Effector CD8-positive, alpha-beta T cell (primary cell): ENCODE data around the gene RAB5A.
"Not testable (repeated sequence)": the region's sequence is repeated elsewhere in the genome, so short reads cannot be mapped to it uniquely, and the experiment has no call there.

Experiments used
- DNase-seq: peaks from one replicate; lab custom pipeline; 2025; lab: John Stamatoyannopoulos, UW

RAB5A gene

GRCh38 chr3:19947549-19948225, 790 bp downstream of the RAB5A start:
- DNase-seq: peak; percentile 43

GRCh38 chr3:19948226-19948591, 1.3 kb downstream of the RAB5A start:
- no peak for DNase-seq

DNA sequence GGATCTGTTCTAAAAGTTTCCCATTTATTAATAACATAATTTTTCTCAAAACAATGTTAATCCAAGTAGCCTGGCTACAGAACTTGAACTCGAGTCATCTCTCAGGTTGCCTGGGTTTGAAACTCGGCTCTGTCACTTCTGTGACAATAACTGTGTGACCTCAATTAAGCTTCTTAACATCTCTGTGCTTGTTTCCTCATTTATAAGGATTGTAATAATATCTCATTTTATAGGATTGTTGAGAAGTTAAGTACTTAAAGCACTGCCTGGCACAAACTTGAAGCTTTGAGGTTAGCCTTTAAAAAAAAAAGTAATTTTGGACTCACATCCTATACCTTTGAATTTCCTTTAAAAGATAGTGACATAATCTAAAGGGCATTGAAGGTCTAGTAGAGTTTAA, 3.4 kb downstream of the RAB5A start:
- no peak for DNase-seq

DNA sequence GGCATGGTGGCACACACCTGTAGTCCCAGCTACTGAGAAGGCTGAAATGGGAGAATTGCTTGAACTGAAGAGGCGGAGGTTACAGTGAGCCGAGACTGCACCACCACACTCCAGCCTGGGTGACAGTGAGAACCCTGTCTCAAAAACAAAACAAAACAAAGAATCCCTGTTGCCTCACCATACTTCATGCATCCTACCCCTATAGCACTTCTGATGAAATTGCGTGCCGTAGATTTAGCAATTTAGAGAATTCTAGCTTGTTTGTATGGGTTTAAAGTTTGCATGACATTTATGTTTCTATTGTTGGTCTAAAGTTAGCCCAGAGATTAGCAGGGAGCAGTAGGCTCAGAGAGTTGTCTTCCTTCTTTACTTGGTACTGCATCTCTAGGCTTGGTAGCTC, 7.8 kb downstream of the RAB5A start:
- no peak for DNase-seq

DNA sequence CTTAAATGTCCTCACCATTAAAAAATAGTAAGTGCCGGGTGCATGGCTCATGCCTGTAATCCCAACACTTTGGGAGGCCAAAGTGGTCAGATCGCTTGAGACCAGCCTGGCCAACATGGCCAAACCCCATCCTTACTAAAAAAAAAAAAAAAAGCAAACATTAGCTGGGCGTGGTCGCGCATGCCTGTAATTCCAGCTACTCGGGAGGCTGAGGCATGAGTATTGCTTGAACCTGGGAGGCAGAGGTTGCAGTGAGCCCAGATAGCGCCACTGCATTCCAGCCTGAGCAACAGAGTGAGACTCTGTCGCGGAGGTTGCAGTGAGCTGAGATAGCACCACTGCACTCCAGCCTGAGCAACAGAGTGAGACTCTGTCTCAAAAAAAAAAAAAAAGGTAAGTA, 10.5 kb downstream of the RAB5A start:
- not testable (repeated sequence) for DNase-seq

GRCh38 chr3:19959505-19959904, 12.6 kb downstream of the RAB5A start:
- no peak for DNase-seq

GRCh38 chr3:19960696-19961095, 13.8 kb downstream of the RAB5A start:
- no peak for DNase-seq

DNA sequence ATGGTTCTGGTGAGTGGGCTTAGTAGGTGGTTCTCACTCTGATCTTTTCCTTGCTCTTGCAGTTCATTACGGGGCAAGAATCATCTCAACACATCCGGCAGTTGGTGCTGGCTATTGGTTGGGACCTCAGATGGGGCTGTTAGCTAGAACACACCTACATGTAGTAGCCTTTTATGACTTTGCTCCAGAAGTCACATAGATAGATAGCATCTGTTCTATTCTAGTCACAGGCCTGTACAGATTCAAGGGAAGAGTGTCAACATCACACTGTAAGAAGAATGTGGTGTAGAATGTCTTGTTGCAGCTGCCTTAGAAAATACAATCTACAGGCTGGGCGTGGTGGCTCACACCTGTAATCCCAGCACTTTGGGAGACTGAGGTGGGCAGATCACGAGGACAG, 15.1 kb downstream of the RAB5A start:
- DNase-seq: no peak

DNA sequence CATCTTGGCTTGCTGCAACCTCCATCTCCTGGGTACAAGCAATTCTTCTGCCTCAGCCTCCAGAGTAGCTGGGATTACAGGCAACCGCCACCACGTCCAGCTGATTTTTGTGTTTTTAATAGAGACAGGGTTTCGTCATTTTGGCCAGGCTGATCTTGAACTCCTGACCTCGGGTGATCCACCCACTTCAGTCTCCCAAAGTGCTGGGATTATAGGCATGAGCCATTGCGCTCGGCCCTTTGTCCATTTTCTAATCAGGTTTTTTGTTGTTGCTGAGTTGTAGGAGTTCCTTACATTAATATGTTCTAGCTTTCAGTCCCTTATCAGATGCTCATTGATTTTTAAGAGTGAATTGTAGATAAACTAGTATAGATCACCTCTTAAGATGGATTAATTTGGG, 20.3 kb downstream of the RAB5A start:
- DNase-seq: no peak

- no peak for DNase-seq
Measured at GRCh38 chr3:19967812-19968211, 20.9 kb downstream of the RAB5A start.

DNA sequence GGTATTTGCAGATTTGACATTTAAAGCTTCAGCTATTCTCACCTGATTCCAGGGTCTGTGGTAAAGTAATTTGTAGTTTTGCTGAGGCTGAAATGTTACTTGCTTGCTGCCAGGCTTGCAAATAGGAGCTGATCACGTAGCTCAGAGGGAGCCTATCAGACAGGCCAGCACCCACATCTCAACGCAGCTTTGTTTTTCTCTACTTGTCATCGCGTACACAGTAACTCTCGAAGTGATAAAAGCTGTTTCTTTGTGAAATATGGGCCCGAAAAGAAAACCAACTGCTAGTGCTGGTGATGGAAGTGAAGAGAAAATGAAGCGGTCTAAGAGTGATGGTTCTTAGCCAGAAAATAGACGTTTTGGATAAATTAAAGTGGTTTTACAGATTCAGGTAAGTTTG, 23.4 kb downstream of the RAB5A start:
- no peak for DNase-seq

DNA sequence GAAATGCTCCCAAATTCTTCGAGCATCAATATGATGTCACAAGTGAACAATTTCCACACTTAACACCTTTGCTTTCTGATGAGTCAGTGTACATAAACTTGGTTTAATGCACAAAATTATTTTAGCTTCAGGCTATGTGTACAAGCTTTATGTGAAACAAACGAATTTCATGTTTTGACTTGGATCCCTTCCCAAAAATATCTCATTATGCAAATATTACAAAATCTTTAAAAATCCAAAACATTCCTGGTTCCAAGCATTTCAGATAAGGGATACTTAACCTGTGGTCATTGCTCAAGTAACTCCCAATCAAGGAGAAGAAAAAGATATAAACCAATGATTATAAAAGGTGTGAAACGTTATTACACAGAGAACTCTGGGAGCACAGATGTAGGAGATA, 25.2 kb downstream of the RAB5A start:
- no peak for DNase-seq

DNA sequence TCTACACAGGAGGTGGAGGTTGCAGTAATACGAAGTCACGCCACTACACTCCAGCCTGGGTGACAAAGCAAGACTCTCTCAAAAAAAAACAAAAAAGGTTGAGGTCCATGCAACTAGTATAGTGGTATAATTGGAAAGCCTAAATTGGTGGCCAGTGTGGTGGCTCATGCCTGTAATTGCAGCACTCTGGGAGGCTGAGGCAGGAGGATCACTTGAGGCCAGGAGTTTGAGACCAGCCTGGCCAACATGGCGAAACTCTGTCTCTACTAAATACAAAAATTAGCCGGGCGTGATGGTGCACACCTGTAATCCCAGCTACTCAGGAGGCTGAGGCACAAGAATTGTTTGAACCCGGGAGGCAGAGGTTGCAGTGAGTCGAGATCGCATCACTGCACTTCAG, 42.0 kb downstream of the RAB5A start:
- not testable (repeated sequence) for DNase-seq

DNA sequence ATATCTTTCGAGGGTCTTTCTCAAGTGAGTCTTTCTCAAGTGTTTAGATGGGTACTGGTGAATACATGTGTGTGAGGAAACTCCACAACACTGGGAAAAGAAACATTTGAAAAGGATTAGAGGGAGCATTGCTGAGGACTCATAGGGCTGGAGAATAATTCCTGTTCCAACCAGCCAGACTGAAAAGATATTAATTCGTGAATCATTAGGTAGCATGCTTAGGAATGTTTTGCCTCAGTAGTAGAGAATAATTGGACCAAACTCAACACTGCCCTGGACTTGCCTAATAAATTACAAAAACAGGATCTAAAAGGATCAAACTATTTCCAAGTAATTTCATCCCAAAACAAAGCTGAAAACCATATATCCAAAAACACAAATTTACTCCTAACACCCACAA, 47.9 kb downstream of the RAB5A start:
- DNase-seq: no peak

GRCh38 chr3:19997502-19997901, 50.6 kb downstream of the RAB5A start:
- no peak for DNase-seq

DNA sequence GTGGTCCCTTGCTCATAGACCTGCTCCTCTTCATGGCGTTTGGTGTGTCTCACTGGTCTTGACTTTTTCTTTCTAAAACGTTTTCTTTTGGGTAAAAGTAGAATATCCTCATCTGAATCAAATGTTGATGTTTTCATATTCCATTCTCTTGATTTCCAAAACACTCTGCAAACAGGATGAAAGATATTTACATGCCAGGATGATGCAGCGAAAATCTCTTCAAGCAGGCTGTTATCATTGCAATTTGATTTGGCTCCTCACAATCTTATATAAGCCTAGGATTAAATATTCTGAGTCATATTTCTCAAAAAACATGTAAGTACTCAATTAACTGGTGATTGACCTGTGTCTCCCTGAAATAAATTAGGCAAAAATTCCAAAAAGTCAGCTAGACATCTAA, 55.0 kb downstream of the RAB5A start:
- no peak for DNase-seq

DNA sequence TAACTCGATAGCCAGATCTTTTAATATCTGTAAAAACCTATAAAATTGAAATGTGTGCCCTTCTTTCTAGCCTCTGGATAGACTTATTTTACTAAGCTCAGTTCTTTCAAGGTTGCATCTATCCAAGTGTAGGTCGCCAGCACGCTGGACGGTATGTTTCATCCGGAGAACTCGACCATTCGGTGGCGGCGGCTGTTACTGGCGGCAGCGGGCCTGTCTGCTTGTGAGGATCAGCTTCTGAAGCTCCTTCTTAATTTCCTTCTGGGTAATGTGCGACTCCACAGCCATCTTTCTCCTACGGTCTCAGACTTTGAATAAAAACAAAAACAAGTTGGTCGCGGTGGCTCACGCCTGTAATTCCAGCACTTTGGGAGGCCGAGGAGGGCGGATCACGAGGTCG, 61.1 kb downstream of the RAB5A start:
- no peak for DNase-seq

DNA sequence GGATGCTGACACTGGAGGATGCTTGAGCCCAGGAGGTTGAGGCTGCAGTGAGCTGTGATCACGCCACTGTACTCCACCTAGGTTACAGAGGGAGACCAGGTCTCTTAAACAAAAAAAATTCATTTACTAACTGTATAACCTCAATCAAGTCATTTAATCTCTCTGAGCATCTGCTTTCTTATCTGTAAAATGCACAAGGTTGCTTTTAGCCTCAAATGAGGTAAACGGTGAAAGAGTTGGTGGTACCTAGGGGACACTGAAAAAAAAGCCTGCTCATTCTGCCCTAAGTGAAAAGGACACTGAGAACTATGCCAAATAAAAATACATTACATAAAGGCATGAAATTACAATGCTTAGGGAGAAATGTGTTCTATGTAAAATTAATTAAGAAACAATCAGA, 61.7 kb downstream of the RAB5A start:
- DNase-seq: no peak

DNA sequence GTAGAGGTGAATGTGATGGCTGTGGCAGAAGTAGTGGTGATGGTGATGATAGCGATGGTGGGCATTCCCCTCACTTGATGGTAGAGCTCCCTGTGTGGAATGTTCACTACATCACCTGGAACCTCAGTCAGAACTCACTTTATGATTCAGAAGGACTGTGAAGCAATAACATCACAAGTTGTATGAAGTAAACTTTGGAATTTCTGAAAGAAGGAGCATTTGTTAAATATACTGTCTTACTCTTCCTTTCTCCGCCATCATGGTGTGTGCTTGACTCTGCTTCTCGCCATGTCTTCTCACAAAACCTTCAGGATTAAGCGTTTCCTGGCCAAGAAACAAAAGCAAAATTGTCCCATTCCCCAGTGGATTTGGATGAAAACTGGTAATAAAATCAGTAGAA, 65.3 kb downstream of the RAB5A start, which contains the start of gene PP2D1:
TSS of gene PP2D1 (minus strand) at position 101 of the 400 bp plus-strand sequence. CDS start 192 bp downstream, outside the sequence.
- DNase-seq: no peak

DNA sequence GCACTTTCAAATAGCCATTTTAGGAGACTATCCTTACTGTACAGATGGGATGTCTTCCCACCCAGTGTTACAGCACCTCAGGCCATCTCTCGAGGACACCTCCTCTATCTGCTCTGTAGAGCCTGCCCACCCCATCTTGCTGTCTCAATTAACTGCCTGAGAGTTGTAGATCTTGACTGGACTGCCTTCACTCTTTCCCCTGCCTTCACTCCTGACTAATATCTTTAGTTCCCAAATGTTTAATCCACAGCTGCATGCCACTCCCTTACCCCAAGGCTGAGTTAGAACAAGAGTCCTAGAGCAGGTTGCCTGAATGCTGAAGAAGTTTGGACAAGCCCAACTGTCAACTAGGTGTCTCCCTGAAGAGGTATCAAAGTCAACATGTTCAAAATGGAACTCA, 66.5 kb downstream of the RAB5A start:
- no peak for DNase-seq

DNA sequence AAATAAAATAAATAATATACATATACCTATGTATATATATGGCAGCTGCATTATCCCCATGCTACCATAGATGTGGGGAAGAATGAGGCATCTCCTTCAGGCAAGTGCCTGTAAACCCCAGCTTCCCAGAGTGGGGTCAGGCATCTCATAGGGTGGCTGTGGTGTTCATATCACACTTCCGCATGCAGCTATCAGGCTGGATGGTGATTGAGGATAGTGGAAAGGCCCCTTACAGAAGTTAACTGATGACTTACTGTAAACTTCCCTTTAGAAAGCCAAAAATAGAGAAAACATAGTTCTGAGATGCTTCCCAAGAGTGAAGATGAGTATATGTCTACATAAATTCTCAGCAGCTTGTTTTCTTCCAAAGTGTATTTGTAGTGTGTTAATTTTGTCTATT, 68.6 kb downstream of the RAB5A start:
- DNase-seq: no peak

- DNase-seq: not testable (repeated sequence)
Measured at GRCh38 chr3:20016076-20016475, 69.2 kb downstream of the RAB5A start.

GRCh38 chr3:20022954-20023622, 76.2 kb downstream of the RAB5A start:
- DNase-seq: no peak
